ENCODE results near the gene PLA2G4C.

DNA sequence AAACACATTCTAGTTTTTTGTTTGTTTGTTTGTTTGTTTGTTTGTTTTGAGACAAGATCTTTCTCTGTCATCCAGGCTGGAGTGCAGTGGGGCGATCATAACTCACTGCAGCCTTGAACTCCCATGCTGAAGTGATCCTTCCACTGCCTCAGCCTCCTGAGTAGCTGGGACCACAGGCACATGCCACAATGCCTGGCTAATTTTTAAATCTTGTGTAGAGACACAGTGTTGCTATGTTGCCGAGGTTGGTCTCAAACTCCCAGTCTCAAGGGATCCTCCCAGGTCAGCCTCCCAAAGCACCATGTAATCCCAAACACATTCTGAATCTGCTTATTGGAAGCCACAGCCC, 15.8 kb downstream of the PLA2G4C start:
- TF ChIP-seq, protein P1, sequence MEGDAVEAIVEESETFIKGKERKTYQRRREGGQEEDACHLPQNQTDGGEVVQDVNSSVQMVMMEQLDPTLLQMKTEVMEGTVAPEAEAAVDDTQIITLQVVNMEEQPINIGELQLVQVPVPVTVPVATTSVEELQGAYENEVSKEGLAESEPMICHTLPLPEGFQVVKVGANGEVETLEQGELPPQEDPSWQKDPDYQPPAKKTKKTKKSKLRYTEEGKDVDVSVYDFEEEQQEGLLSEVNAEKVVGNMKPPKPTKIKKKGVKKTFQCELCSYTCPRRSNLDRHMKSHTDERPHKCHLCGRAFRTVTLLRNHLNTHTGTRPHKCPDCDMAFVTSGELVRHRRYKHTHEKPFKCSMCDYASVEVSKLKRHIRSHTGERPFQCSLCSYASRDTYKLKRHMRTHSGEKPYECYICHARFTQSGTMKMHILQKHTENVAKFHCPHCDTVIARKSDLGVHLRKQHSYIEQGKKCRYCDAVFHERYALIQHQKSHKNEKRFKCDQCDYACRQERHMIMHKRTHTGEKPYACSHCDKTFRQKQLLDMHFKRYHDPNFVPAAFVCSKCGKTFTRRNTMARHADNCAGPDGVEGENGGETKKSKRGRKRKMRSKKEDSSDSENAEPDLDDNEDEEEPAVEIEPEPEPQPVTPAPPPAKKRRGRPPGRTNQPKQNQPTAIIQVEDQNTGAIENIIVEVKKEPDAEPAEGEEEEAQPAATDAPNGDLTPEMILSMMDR (IDR thresholded peaks at IDR 0.05; ENCODE audit: low read depth, low read length, poor library complexity, severe bottlenecking) = no peak
- no peak for TF ChIP-seq EZH2phosphoT487 (IDR thresholded peaks at IDR 0.05; ENCODE audit: borderline replicate concordance, low read length)
